Lower leg skin (tissue), 3 donors: ENCODE data around the gene GPX4.

Experiments used
- POLR2A ChIP-seq, 2 donors: fragments of 450-650 bp; IDR thresholded peaks; one replicate each; pipeline ENCODE4 v1.6.1; 2016 to 2017; ENCODE audit warnings: antibody characterized with exemption in 2 of 2, mild to moderate bottlenecking in 1 of 2, moderate library complexity in 1 of 2
- TF ChIP-seq, protein P1 (sequence below), 3 donors: fragments of 450-650 bp; IDR thresholded peaks; one replicate each; pipeline ENCODE4 v1.5.1; 2016; ENCODE audit warnings: antibody characterized with exemption in 3 of 3, mild to moderate bottlenecking in 3 of 3, moderate library complexity in 2 of 3

DNA sequence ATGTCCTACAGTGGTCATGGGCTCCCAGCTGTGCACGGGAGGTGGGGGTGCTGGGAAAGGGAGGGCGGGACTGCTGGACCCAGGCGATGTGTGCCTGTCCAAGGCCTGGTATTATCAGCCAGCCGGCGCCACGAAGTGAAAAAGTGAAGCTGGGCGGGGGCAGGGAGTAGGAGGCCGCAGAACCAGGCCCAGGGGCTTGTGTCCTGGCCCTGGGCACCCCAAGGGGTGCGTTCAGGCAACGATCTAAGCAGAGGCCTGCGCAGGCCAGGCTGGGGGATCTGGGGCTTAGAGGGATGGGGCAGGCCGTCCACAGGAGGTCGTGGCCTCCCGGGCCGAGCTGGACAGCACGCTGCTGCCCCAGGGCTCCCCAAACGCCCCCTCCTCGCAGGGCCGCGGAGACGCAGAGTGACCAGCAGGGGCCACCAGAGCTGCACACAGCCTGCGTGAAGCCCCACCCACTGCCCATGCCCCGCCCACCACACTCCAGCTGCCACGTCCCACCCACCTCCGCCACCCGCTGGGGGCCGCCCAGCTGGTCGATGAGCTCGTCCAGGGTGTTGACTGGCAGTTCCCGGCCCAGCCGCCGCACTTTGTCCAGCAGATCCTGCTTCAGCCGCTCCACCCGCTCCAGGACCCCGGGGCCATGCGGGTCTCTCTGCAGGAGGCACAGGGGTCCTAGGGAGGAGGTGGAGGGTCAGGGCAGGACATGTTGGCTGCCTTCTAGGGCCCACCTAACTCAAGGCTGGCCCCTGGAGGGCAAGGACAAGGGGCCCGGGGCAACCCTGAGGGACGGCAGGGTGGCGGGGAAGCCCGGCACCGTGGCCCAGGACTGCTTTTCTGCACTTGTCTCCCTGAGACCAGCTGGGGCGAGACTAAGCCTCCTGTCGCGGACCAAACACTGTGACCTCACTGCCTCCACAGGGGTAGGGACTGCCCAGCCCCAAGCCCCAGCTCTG, 9.5 kb downstream of the GPX4 start:
- TF ChIP-seq, protein P1, sequence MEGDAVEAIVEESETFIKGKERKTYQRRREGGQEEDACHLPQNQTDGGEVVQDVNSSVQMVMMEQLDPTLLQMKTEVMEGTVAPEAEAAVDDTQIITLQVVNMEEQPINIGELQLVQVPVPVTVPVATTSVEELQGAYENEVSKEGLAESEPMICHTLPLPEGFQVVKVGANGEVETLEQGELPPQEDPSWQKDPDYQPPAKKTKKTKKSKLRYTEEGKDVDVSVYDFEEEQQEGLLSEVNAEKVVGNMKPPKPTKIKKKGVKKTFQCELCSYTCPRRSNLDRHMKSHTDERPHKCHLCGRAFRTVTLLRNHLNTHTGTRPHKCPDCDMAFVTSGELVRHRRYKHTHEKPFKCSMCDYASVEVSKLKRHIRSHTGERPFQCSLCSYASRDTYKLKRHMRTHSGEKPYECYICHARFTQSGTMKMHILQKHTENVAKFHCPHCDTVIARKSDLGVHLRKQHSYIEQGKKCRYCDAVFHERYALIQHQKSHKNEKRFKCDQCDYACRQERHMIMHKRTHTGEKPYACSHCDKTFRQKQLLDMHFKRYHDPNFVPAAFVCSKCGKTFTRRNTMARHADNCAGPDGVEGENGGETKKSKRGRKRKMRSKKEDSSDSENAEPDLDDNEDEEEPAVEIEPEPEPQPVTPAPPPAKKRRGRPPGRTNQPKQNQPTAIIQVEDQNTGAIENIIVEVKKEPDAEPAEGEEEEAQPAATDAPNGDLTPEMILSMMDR (IDR thresholded peaks at IDR 0.05), result peak in 1 of 3 donors; percentile 35
- no peak for TF ChIP-seq POLR2A (IDR thresholded peaks at IDR 0.05)
